OCI-LY3 (cell line): Measurements from ENCODE around the gene C18orf63.

Experiments used
- EZH2phosphoT487 ChIP-seq: fragments of 200-600 bp; shearing (Covaris generic); IDR thresholded peaks from 2 replicates; pipeline ENCODE4 v1.6.1; 2018; ENCODE audit warnings: antibody characterized with exemption, mixed run types, low read depth
- TF ChIP-seq, protein P1 (sequence below): fragments of 200-600, 300-600 bp; sonication (generic); IDR thresholded peaks from 2 replicates; pipeline ENCODE4 v1.5.1; 2014; ENCODE audit warnings: antibody characterized with exemption, low read length, low read depth

DNA sequence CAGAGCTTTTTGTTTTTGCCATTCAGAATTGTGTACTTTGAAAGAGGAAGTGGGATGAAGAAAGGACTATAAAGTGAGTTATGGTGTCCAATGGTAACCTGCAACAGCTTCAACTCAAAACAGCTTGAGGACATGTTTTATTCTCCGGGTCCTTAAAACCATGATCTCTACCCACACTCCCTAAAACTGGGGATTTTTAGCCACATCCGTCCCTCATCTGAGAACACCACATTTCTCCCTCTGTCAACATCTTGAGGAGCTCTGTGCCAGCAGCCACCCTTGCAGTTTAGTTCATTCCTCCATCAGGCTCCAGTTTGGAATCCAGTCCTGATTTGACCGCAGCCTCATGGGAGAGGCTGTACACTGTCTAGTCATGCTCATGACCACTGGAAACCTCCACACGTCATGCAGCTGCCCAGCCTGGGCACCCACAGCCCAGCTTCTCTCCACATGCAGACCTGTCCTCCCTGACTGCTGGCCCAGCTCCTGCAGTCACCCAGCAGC is 62.6 kb downstream of the C18orf63 start:
- TF ChIP-seq, protein P1, sequence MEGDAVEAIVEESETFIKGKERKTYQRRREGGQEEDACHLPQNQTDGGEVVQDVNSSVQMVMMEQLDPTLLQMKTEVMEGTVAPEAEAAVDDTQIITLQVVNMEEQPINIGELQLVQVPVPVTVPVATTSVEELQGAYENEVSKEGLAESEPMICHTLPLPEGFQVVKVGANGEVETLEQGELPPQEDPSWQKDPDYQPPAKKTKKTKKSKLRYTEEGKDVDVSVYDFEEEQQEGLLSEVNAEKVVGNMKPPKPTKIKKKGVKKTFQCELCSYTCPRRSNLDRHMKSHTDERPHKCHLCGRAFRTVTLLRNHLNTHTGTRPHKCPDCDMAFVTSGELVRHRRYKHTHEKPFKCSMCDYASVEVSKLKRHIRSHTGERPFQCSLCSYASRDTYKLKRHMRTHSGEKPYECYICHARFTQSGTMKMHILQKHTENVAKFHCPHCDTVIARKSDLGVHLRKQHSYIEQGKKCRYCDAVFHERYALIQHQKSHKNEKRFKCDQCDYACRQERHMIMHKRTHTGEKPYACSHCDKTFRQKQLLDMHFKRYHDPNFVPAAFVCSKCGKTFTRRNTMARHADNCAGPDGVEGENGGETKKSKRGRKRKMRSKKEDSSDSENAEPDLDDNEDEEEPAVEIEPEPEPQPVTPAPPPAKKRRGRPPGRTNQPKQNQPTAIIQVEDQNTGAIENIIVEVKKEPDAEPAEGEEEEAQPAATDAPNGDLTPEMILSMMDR: no peak
- no peak for TF ChIP-seq EZH2phosphoT487
